ENCODE data around the gene AIM2. TPM values are rescaled to one million over a fixed set of nuclear protein-coding genes. Genes with fewer than 3 reads are reported as not detected.

The AIM2 gene
- total RNA-seq, 3 donors from 2014 or later (not counting 1 experiment from before 2014, with no cell fraction given), result 1.1 TPM; not detected in 2

GRCh38 chr1:159100589-159100988 is 24.0 kb upstream of the AIM2 start:
- Mint-ChIP-seq H3K4me1 (no peaks in the 10 kb centered on the region), H3K36me3 (no peaks in the 10 kb centered on the region), H3K4me3 (no peak overlapping the region), H3K27me3 (ENCODE audit: low read depth in 2 of 2) (peaks cover 29 to 30% of the 10 kb centered on the region in 2 donors), H3K27ac (no peak overlapping the region), H3K9me3 (no peaks in the 10 kb centered on the region)
- TF ChIP-seq CTCF (IDR thresholded peaks at IDR 0.05), result no peak
- no peak for ATAC-seq
- Histone ChIP-seq H3K4me1 (ENCODE audit: control insufficient read depth, insufficient read depth, low read length) (no peaks in the 10 kb centered on the region), H3K4me3 (ENCODE audit: low read length) (no peak overlapping the region), H3K27ac (ENCODE audit: low read length) (no peak overlapping the region), H3K9me3 (ENCODE audit: control insufficient read depth, insufficient read depth, low read length) (no peaks in the 10 kb centered on the region), H3K27me3 (ENCODE audit: control insufficient read depth, insufficient read depth, low read length) (no peaks in the 10 kb centered on the region), H3K36me3 (ENCODE audit: control insufficient read depth, insufficient read depth, low read length) (no peaks in the 10 kb centered on the region)
- intact Hi-C loops (cut with micrococcal nuclease), result no loop called here
- DNase-seq, result no peak
- WGBS (ENCODE audit: insufficient coverage), result 56% methylated on average over 1 of the region's 1 CpG

- Histone ChIP-seq H3K4me1 (ENCODE audit: control insufficient read depth, insufficient read depth, low read length) (no peaks in the 10 kb centered on the region), H3K36me3 (ENCODE audit: control insufficient read depth, insufficient read depth, low read length) (no peaks in the 10 kb centered on the region), H3K4me3 (ENCODE audit: low read length) (no peak overlapping the region), H3K27me3 (ENCODE audit: control insufficient read depth, insufficient read depth, low read length) (no peaks in the 10 kb centered on the region), H3K27ac (ENCODE audit: low read length) (no peak overlapping the region), H3K9me3 (ENCODE audit: control insufficient read depth, insufficient read depth, low read length) (no peaks in the 10 kb centered on the region)
- H3K36me3 Mint-ChIP-seq, result no peaks in the 10 kb centered on the region
- peaks cover 29% of the 10 kb centered on the region in 2 donors for H3K27me3 Mint-ChIP-seq (ENCODE audit: low read depth in 2 of 2)
- no peak for TF ChIP-seq CTCF (IDR thresholded peaks at IDR 0.05)
- ATAC-seq, result no peak
- H3K9me3 Mint-ChIP-seq, result no peaks in the 10 kb centered on the region
- H3K27ac Mint-ChIP-seq, result no peak overlapping the region
- WGBS (ENCODE audit: insufficient coverage), result 93% methylated on average over 3 of the region's 3 CpGs
- H3K4me1 Mint-ChIP-seq, result no peaks in the 10 kb centered on the region
- intact Hi-C loops (cut with micrococcal nuclease), result no loop called here
- no peak overlapping the region for H3K4me3 Mint-ChIP-seq
- no peak for DNase-seq
Measured at GRCh38 chr1:159098596-159098995, 22.0 kb upstream of the AIM2 start.

- no peak for TF ChIP-seq CTCF (IDR thresholded peaks at IDR 0.05)
- peaks cover 21 to 25% of the 10 kb centered on the region in 2 donors for H3K4me1 Mint-ChIP-seq
Measured at GRCh38 chr1:159092036-159092760, 15.6 kb upstream of the AIM2 start.

More at GRCh38 chr1:159092036-159092760, 15.6 kb upstream of the AIM2 start:
- Mint-ChIP-seq H3K4me3 (no peak overlapping the region), H3K27ac (peak overlapping the region; percentile 82 to 83), H3K9me3 (no peaks in the 10 kb centered on the region), H3K27me3 (ENCODE audit: low read depth in 2 of 2) (no peaks in the 10 kb centered on the region), H3K36me3 (no peaks in the 10 kb centered on the region)
- peaks cover 11% of the 10 kb centered on the region for H3K4me1 ChIP-seq (ENCODE audit: control insufficient read depth, insufficient read depth, low read length)
- WGBS (ENCODE audit: insufficient coverage), result 86% methylated on average over 2 of the region's 3 CpGs
- ATAC-seq (peak; percentile 46 to 67 (median 65)), DNase-seq (no peak)
- no peaks in the 10 kb centered on the region for H3K36me3 ChIP-seq (ENCODE audit: control insufficient read depth, insufficient read depth, low read length)
- H3K9me3 ChIP-seq (ENCODE audit: control insufficient read depth, insufficient read depth, low read length), result no peaks in the 10 kb centered on the region
- H3K27me3 ChIP-seq (ENCODE audit: control insufficient read depth, insufficient read depth, low read length), result no peaks in the 10 kb centered on the region
- intact Hi-C loops (cut with micrococcal nuclease), result no loop called here
- H3K4me3 ChIP-seq (ENCODE audit: low read length), result no peak overlapping the region
- H3K27ac ChIP-seq (ENCODE audit: low read length), result peak overlapping the region; percentile 71

Measured in natural killer cell (primary cell).